EL (cell line): ENCODE results near the gene SDE2.
"Not testable (repeated sequence)": the region's sequence is repeated elsewhere in the genome, so short reads cannot be mapped to it uniquely, and the experiment has no call there.

Source experiments
- DNase-seq: peaks from one replicate; pipeline ENCODE4 v3.0.0-alpha.2; 2016

SDE2 gene

DNA sequence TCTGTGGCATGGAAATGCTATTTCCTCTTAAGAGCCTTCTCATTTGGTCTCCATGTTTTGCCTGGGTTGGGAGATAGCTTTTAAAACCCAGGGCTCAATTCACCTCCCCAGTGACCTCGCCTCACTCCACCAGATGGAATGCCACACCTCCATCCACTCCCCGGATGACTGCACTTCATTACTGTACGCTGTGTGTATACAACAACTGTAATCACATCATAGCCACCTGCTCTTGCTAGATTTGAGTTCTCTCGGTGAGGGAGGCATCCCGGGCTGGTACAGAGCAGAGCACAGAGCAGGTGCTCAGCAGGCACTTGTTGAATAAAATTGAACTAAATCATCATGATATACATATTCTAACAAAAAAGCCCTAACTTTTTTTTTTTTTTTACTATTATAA lies 26.0 kb downstream of the SDE2 start:
- no peak for DNase-seq

DNA sequence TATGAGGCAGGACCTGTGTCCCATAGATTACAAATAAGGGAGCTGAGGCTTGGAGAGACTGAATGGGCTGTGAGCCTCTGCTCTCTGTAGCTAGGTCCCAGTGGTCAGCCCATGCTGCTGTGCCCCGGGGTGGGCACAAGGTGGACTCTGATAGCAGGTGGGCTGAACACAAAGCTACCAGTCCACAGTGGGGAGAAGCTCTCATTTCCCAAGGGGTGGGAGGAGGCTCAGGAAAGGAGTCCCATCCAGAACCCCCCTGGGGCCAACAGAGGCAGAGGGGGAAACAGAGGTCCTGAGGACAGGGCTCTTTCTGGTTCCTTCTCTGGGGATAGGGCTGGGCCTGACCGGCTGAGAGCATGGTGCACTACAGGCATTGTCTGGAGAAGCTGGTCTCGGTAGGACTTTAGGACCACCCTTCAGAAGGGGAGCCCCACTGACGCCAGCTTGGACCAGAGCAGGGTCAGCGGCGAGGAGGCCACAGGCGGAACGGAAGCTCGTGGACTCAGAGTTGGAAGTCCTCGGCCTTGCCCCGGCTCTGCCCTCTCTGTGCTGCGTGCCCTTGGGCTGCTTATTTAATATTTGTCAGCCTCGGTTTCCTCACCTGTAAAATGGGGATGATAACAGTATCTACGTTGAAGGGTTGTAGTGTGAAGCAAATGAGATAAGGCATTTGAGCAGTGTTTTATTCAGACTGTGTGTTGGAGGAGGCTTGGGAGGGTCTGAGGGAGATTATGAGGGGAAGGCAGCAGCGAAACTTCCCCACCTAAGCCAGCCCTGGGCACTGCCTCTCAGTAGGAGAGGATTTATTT lies 26.6 kb downstream of the SDE2 start:
- no peak for DNase-seq

- DNase-seq, result not testable (repeated sequence)
These were observed 28.5 kb downstream of the SDE2 start for GRCh38 chr1:225970592-225971157.

GRCh38 chr1:225969751-225970150 lies 29.4 kb downstream of the SDE2 start:
- DNase-seq, result not testable (repeated sequence)

DNA sequence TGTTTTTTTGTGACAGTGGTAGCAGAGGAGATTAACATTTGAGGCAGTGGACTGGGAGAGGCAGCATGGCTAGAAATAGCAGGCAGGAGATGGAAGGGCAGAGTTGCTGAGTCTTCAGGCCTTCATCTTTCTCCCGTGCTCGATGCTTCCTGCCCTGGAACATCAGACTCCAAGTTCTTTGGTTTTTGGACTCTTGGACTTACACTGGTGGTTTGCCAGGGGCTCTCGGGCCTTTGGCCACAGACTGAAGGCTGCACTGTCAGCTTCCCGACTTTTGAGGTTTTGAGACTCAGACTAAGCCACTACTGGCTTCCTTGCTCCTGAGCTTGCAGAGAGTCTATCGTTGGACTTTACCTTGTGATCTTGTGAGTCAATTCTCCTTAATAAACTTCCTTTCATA lies 33.9 kb downstream of the SDE2 start:
- no peak for DNase-seq

DNA sequence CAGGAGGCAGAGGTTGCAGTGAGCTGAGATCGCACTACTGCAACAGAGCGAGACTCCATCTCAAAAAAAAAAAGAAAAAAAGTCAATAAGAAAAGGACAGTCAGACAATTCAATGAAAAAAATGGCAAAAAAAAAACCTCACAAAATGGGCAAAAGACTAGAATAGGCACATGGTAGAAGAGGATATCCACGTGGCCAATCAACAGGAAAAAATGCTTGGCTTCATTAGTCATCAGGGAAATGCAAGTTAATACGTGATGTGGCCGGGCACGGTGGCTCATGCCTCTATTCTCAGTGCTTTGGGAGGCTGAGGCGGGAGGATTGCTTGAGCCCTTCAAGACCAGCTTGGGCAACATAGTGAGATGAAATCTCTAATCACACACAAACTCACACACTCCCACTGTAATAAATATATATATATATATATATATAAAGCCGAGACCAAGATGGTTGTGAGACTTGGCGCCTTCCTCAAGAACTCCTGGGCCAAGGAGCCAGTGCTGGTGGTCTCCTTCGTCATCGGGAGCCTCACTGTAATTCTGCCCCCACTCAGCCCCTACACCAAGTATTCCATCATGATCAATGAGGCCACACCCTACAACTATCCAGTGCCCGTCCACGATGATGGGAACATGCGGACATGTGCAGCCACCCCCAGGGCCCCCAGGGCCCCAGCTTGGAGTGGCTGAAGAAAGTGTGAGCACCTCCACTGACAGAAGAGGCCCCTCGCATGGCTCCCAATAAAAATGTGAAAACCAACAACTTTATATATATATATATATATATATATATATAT lies 35.2 kb downstream of the SDE2 start:
- peak; percentile 29 for DNase-seq

GRCh38 chr1:225962440-225962975 lies 36.6 kb downstream of the SDE2 start:
- DNase-seq, result no peak

GRCh38 chr1:225961659-225962439 lies 37.3 kb downstream of the SDE2 start:
- DNase-seq, result no peak

- DNase-seq, result no peak
These were observed 41.1 kb downstream of the SDE2 start for GRCh38 chr1:225958041-225958440.

- DNase-seq, result no peak
These were observed 44.4 kb downstream of the SDE2 start for GRCh38 chr1:225954753-225955152.

DNA sequence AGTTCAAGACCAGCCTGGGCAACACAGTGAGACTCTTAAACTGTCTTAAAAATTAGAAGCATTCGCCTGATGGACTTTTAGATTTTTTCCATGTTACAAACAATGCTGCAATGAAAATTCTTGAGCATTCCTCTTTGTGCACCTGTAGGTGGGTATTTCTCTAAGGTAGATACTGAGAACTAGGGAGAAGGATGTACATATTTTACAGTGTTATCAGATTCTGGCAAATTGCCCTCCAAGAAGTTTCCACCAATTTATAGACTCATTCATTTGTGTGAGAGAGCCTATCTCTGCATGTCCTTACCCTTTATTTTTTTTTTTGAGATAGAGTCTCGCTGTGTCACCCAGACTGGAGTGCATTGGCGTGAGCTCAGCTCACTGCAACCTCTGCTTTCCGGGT lies 45.8 kb downstream of the SDE2 start:
- DNase-seq, result no peak

GRCh38 chr1:225950905-225951497 lies 48.1 kb downstream of the SDE2 start:
- DNase-seq, result no peak

- DNase-seq, result no peak
These were observed 50.1 kb downstream of the SDE2 start for GRCh38 chr1:225949041-225949440.

DNA sequence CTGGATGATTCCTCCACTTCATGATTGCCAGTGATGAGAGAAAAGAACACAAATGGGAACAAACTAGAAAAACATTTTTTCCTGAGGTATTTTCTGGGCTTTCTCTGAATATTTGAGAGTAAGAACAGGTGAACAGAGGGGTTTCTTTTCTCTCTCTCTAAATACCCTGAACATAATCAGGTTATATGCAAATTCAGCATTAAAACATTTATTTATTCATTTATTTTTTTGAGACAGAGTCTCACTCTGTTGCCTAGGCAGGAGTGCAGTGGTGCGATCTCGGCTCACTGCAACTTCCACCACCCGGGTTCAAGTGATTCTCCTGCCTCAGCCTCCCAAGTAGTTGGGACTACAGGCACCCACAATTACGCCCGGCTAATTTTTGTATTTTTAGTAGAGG lies 52.3 kb downstream of the SDE2 start:
- DNase-seq, result no peak

- DNase-seq, result no peak
These were observed 53.0 kb downstream of the SDE2 start for GRCh38 chr1:225946082-225946620.

DNA sequence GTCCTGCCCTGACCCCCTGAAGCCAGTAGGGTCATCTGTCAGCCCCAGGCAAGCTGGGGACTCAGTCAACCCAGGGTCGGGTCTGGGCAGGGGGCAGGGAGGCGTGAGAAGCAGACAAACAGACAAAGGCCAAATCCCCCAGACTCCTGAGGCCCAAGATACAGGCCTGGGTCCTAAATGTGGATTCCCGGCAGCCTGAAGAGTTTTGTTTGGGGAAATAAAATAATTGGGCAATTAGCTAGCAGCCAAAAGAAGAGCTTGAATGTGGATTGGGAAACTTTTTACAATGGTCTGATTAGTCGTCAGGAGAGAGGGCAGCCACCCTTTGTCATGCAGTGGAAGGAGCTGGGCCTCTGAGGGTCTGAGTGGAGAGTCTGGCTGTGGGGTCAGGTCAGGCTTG lies 53.6 kb downstream of the SDE2 start:
- DNase-seq, result no peak

DNA sequence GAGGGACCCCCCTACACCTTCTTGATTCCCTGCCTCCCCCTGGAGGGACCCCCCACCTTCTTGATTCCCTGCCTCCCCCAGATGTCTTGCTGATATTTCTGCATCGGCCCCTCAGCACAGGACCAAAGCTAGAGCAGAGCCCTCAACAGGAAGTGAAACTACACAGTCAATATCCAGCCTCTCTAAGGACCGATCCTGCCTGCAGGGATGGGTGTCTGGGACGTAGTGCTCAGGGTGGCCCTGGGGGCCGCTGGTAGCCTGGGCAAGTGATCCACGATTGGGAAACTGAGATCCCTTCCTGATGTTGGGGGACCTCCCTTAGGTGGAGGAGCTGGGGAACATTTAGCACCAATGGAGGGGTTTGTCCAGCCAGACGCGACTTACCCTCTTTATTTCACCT lies 54.2 kb downstream of the SDE2 start:
- no peak for DNase-seq

DNA sequence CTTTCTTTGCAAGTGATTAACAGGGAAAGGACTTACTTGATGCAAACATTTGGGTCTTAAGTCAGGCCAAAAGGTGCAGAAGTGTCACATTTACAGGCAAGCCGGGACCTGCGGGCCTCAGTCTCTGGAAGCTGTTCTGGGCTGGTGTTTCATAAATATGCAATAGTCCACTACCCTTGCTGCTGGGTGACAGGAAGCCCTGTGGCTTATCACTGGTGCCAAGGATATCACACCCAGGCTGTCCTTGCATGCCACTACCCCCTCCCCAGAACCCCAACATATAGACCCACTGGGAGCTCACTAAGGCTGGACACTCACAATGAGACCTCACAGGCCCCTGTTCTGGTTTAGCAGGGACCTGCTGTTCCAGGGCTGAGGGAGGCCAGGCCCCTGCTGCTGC lies 54.8 kb downstream of the SDE2 start:
- DNase-seq, result no peak

- DNase-seq, result no peak
These were observed 55.6 kb downstream of the SDE2 start for GRCh38 chr1:225943582-225943981.

DNA sequence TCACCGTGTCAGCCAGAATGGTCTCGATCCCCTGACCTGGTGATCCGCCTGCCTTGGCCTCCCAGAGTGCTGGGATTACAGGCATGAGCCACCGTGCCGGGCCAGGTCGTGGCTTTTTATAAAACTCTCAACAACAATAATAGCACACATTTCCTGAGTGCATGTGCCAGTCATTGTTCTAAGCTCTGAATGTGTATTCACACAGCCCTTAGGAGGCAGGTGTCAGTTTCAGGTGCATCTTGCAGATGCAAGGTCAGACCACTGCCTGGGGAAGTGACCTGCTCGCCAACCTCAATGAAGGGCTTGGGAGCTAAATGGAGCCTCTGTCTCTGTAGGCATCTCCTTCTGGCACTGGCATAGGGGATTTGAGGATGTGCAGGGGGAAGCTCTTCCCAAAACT lies 56.6 kb downstream of the SDE2 start:
- no peak for DNase-seq

DNA sequence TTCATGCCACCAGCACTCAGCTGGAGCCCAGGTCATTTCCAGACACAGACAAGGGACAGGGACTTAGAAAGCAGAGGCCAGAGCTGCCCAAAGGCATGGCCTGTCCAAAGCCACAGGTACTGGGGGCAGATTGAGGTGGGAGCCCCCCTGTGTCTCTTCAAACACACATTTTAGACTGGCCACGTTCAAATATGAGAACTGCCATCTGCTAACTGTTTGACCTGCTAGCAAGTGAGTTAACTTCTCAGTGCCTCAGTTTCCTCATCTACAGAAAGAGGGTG lies 57.3 kb downstream of the SDE2 start:
- DNase-seq, result no peak

DNA sequence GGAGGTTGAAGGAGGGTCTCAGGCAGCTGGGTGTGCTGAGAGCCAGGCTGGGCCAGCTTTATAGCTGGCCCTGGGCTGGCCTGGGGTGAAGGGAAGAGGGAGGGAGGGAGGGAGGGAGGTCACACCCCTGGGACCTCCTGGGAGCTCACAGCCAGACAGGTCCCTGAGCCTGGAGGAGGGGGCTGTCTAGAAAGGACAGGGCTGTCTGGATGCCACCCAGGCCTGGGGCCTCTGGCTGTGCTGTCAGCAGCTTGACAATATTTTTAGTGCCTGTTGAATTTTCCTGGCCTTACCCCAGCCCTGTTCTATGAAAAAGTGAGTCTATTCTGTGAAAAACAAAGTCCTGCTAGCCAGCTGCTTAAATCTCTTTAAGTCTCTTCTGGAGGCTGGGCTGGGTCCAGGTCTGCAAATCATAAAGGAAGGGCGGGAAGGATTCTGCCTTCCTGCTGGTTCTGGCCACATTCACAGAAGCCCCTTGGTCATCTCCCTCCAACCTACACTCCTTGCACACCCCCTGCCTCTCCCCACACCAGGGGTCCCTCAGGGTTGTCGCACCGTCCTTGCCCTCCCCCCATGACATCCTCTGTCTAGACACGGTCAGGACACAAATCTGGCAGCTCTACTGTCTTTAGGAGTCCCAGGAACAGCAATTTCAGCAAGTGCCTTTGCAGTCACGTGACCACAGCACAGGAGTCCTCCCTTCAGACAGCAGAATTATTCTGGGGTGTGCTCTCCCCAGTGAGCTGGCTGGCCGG lies 57.8 kb downstream of the SDE2 start, which contains the start of gene LEFTY2:
Gene LEFTY2 (minus strand): TSS at position 34 of the 755 bp plus-strand sequence. CDS start 80 bp downstream, outside the sequence.
- DNase-seq, result no peak
